IgD-negative memory B cell (primary cell): ENCODE results near the gene DEAF1. TPM values are rescaled to one million over a fixed set of nuclear protein-coding genes. Genes with fewer than 3 reads are reported as not detected.

ENCODE experiments used
- H3K27ac Mint-ChIP-seq, 3 donors: one replicate each; pipeline ENCODE4 v1.8.0; 2020 to 2022; ENCODE audit warnings: mild to moderate bottlenecking in 3 of 3, mixed read lengths in 3 of 3, moderate library complexity in 1 of 3
- H3K27me3 Mint-ChIP-seq: one replicate; pipeline ENCODE4 v1.8.0; 2021; ENCODE audit warnings: mixed read lengths
- H3K36me3 Mint-ChIP-seq: one replicate; pipeline ENCODE4 v1.8.0; 2020; ENCODE audit warnings: mild to moderate bottlenecking, mixed read lengths
- H3K4me1 Mint-ChIP-seq, 3 donors: one replicate each; pipeline ENCODE4 v1.8.0; 2020 to 2022; ENCODE audit warnings: mixed read lengths in 3 of 3, mild to moderate bottlenecking in 1 of 3
- H3K4me3 Mint-ChIP-seq, 4 donors: one replicate each; pipeline ENCODE4 v1.8.0; 2020 to 2022; ENCODE audit warnings: mild to moderate bottlenecking in 4 of 4, mixed read lengths in 4 of 4, moderate library complexity in 3 of 4
- H3K9me3 Mint-ChIP-seq, 3 donors: one replicate each; pipeline ENCODE4 v1.8.0; 2020 to 2021; ENCODE audit warnings: mixed read lengths in 3 of 3, mild to moderate bottlenecking in 1 of 3
- polyA plus RNA-seq: library from polyadenylated mRNA; unstranded; fragments of 300-500 nt; fragmentation: Illumina TruSeq; gene quantifications from one replicate; pipeline ENCODE4 v1.2.3, GENCODE V29; 2021

DEAF1 gene
- polyA plus RNA-seq, 1 donor from 2014 or later = 25.6 TPM

- Mint-ChIP-seq H3K36me3 (no peaks in the 10 kb centered on the region), H3K4me3 (no peak overlapping the region), H3K9me3 (no peaks in the 10 kb centered on the region), H3K27me3 (peaks cover 16% of the 10 kb centered on the region), H3K4me1 (peaks cover 0 to 9% (median 8%) of the 10 kb centered on the region in 3 donors), H3K27ac (no peak overlapping the region)
These were observed 12.9 kb upstream of the DEAF1 start for GRCh38 chr11:707817-708420.

- Mint-ChIP-seq H3K9me3 (no peaks in the 10 kb centered on the region), H3K27me3 (peaks cover 16% of the 10 kb centered on the region), H3K27ac (no peak overlapping the region), H3K36me3 (no peaks in the 10 kb centered on the region), H3K4me3 (no peak overlapping the region), H3K4me1 (peaks cover 0 to 9% (median 8%) of the 10 kb centered on the region in 3 donors)
These were observed 12.2 kb upstream of the DEAF1 start for GRCh38 chr11:706957-707816.

- peak overlapping the region in 1 of 4 donors; percentile 32 for H3K4me3 Mint-ChIP-seq
These were observed 11.5 kb upstream of the DEAF1 start for GRCh38 chr11:706439-706956.

GRCh38 chr11:705646-706438 is 10.8 kb upstream of the DEAF1 start, which contains the start of gene EPS8L2:
EPS8L2 (plus strand) TSS chr11:706231; CDS start chr11:709408, 3,177 bp downstream.
- H3K36me3 Mint-ChIP-seq = no peaks in the 10 kb centered on the region
- H3K9me3 Mint-ChIP-seq = no peaks in the 10 kb centered on the region
- H3K27ac Mint-ChIP-seq = no peak within 1 kb of the TSS
- peak within 1 kb of the TSS in 1 of 4 donors; percentile 32 for H3K4me3 Mint-ChIP-seq
- H3K4me1 Mint-ChIP-seq = peaks cover 0 to 5% (median 4%) of the 10 kb centered on the region in 3 donors
- H3K27me3 Mint-ChIP-seq = peaks cover 16% of the 10 kb centered on the region

More at GRCh38 chr11:706439-706956, 11.5 kb upstream of the DEAF1 start:
- peaks cover 0 to 9% (median 8%) of the 10 kb centered on the region in 3 donors for H3K4me1 Mint-ChIP-seq
- H3K9me3 Mint-ChIP-seq = no peaks in the 10 kb centered on the region
- no peaks in the 10 kb centered on the region for H3K36me3 Mint-ChIP-seq
- H3K27me3 Mint-ChIP-seq = peaks cover 16% of the 10 kb centered on the region
- H3K27ac Mint-ChIP-seq = no peak overlapping the region

- Mint-ChIP-seq H3K4me1 (peaks cover 1 to 4% (median 3%) of the 10 kb centered on the region in 3 donors), H3K4me3 (no peak overlapping the region), H3K9me3 (no peaks in the 10 kb centered on the region), H3K27ac (no peak overlapping the region), H3K36me3 (no peaks in the 10 kb centered on the region), H3K27me3 (peaks cover 10% of the 10 kb centered on the region)
These were observed 10.0 kb upstream of the DEAF1 start for GRCh38 chr11:704781-705645.

GRCh38 chr11:704228-704674 is 9.2 kb upstream of the DEAF1 start:
- peaks cover 7% of the 10 kb centered on the region for H3K27me3 Mint-ChIP-seq
- no peak overlapping the region for H3K27ac Mint-ChIP-seq
- no peak overlapping the region for H3K4me3 Mint-ChIP-seq
- no peaks in the 10 kb centered on the region for H3K9me3 Mint-ChIP-seq
- no peaks in the 10 kb centered on the region for H3K36me3 Mint-ChIP-seq
- peaks cover 1 to 5% (median 4%) of the 10 kb centered on the region in 3 donors for H3K4me1 Mint-ChIP-seq

GRCh38 chr11:703506-703905 is 8.5 kb upstream of the DEAF1 start:
- H3K27me3 Mint-ChIP-seq = peaks cover 7% of the 10 kb centered on the region
- H3K9me3 Mint-ChIP-seq = no peaks in the 10 kb centered on the region
- no peak overlapping the region for H3K4me3 Mint-ChIP-seq
- H3K36me3 Mint-ChIP-seq = no peaks in the 10 kb centered on the region
- no peak overlapping the region for H3K27ac Mint-ChIP-seq
- H3K4me1 Mint-ChIP-seq = peaks cover 1 to 5% (median 4%) of the 10 kb centered on the region in 3 donors

- Mint-ChIP-seq H3K27ac (peak overlapping the region in 1 of 3 donors; percentile 14), H3K27me3 (peaks cover 4% of the 10 kb centered on the region), H3K4me3 (no peak overlapping the region), H3K36me3 (no peaks in the 10 kb centered on the region), H3K4me1 (peaks cover 4 to 7% (median 6%) of the 10 kb centered on the region in 3 donors), H3K9me3 (no peaks in the 10 kb centered on the region)
These were observed 7.7 kb upstream of the DEAF1 start for GRCh38 chr11:702462-703461.

- H3K27me3 Mint-ChIP-seq = peaks cover 1% of the 10 kb centered on the region
- H3K36me3 Mint-ChIP-seq = no peaks in the 10 kb centered on the region
- H3K27ac Mint-ChIP-seq = no peak overlapping the region
- H3K9me3 Mint-ChIP-seq = no peaks in the 10 kb centered on the region
- H3K4me1 Mint-ChIP-seq = peaks cover 11 to 15% (median 11%) of the 10 kb centered on the region in 3 donors
- H3K4me3 Mint-ChIP-seq = no peak overlapping the region
These were observed 6.9 kb upstream of the DEAF1 start for GRCh38 chr11:701741-702461.

- Mint-ChIP-seq H3K27me3 (no peaks in the 10 kb centered on the region), H3K9me3 (no peaks in the 10 kb centered on the region), H3K4me3 (peak overlapping the region in 1 of 4 donors; percentile 48), H3K4me1 (peaks cover 15 to 26% (median 15%) of the 10 kb centered on the region in 3 donors), H3K36me3 (no peaks in the 10 kb centered on the region), H3K27ac (no peak overlapping the region)
These were observed 4.7 kb upstream of the DEAF1 start for GRCh38 chr11:699753-700152.

- H3K9me3 Mint-ChIP-seq = no peaks in the 10 kb centered on the region
- H3K4me3 Mint-ChIP-seq = peak overlapping the region in 1 of 4 donors; percentile 23
These were observed 4.1 kb upstream of the DEAF1 start for GRCh38 chr11:699116-699508.

GRCh38 chr11:698493-699115 is 3.6 kb upstream of the DEAF1 start:
- peaks cover 16 to 28% (median 16%) of the 10 kb centered on the region in 3 donors for H3K4me1 Mint-ChIP-seq
- H3K27ac Mint-ChIP-seq = peak overlapping the region in 1 of 3 donors; percentile 97
- H3K9me3 Mint-ChIP-seq = no peaks in the 10 kb centered on the region
- H3K27me3 Mint-ChIP-seq = no peaks in the 10 kb centered on the region
- peak overlapping the region in 1 of 4 donors; percentile 90 for H3K4me3 Mint-ChIP-seq
- H3K36me3 Mint-ChIP-seq = no peaks in the 10 kb centered on the region

More at GRCh38 chr11:699116-699508, 4.1 kb upstream of the DEAF1 start:
- Mint-ChIP-seq H3K36me3 (no peaks in the 10 kb centered on the region), H3K27ac (no peak overlapping the region), H3K4me1 (peaks cover 15 to 26% (median 15%) of the 10 kb centered on the region in 3 donors), H3K27me3 (no peaks in the 10 kb centered on the region)
